Stimulated activated naive CD4-positive, alpha-beta T cell (primary cell): ENCODE measurements around the gene DPP6.
"Not testable (repeated sequence)": the region's sequence is repeated elsewhere in the genome, so short reads cannot be mapped to it uniquely, and the experiment has no call there.

Source experiments
- DNase-seq, 6 experiments: peaks; one replicate each; lab custom pipeline; 2025; lab: John Stamatoyannopoulos, UW

DPP6 gene

GRCh38 chr7:154072395-154073181 lies 20.4 kb downstream of the DPP6 start:
- not testable (repeated sequence) for DNase-seq

GRCh38 chr7:154078523-154078922 lies 26.3 kb downstream of the DPP6 start:
- DNase-seq = not testable (repeated sequence)

GRCh38 chr7:154080249-154080648 lies 28.1 kb downstream of the DPP6 start:
- DNase-seq = not testable (repeated sequence)

- DNase-seq = not testable (repeated sequence)
Observed at GRCh38 chr7:154087037-154087725, 35.0 kb downstream of the DPP6 start.

- DNase-seq = not testable (repeated sequence)
Observed at GRCh38 chr7:154092093-154092492, 39.9 kb downstream of the DPP6 start.

- not testable (repeated sequence) for DNase-seq
Observed at GRCh38 chr7:154095201-154095600, 43.0 kb downstream of the DPP6 start.

- not testable (repeated sequence) for DNase-seq
Observed at GRCh38 chr7:154105063-154105462, 52.9 kb downstream of the DPP6 start.

- DNase-seq = not testable (repeated sequence)
Observed at GRCh38 chr7:154109615-154110014, 57.4 kb downstream of the DPP6 start.

- not testable (repeated sequence) for DNase-seq
Observed at GRCh38 chr7:154113732-154114351, 61.6 kb downstream of the DPP6 start.

GRCh38 chr7:154117411-154118390 lies 65.5 kb downstream of the DPP6 start:
- DNase-seq = not testable (repeated sequence)

GRCh38 chr7:154120825-154121224 lies 68.6 kb downstream of the DPP6 start:
- DNase-seq = not testable (repeated sequence)

- not testable (repeated sequence) for DNase-seq
Observed at GRCh38 chr7:154122720-154123119, 70.5 kb downstream of the DPP6 start.

GRCh38 chr7:154123397-154123796 lies 71.2 kb downstream of the DPP6 start:
- DNase-seq = not testable (repeated sequence)

- DNase-seq = not testable (repeated sequence)
Observed at GRCh38 chr7:154129142-154129541, 76.9 kb downstream of the DPP6 start.

- DNase-seq = not testable (repeated sequence)
Observed at GRCh38 chr7:154132617-154133016, 80.4 kb downstream of the DPP6 start.

GRCh38 chr7:154133703-154134277 lies 81.6 kb downstream of the DPP6 start:
- not testable (repeated sequence) for DNase-seq

GRCh38 chr7:154134698-154135097 lies 82.5 kb downstream of the DPP6 start:
- DNase-seq = not testable (repeated sequence)

GRCh38 chr7:154135646-154136045 lies 83.4 kb downstream of the DPP6 start:
- not testable (repeated sequence) for DNase-seq

GRCh38 chr7:154145922-154146706 lies 93.9 kb downstream of the DPP6 start:
- not testable (repeated sequence) for DNase-seq

GRCh38 chr7:154146707-154147038 lies 94.5 kb downstream of the DPP6 start:
- not testable (repeated sequence) for DNase-seq
